Ovary (tissue), 3 donors: ENCODE data around the gene SORCS2.

Experiments
- EP300 ChIP-seq: sonication (generic); formaldehyde crosslinking; IDR thresholded peaks from one replicate; pipeline ENCODE4 v1.6.1; 2017; ENCODE audit warnings: antibody characterized with exemption
- POLR2A ChIP-seq: fragments of 450-650 bp; IDR thresholded peaks from one replicate; pipeline ENCODE4 v1.6.1; 2017; ENCODE audit warnings: antibody characterized with exemption, mild to moderate bottlenecking, moderate library complexity
- TF ChIP-seq, protein P1 (sequence below), 3 donors: fragments of 450-650 bp in 2 of 3; fragments of 200-600 bp in 1 of 3; IDR thresholded peaks; one replicate each; pipeline versions ENCODE4 v1.5.1 to v1.8.0; 2016 to 2022; ENCODE audit warnings: antibody characterized with exemption in 3 of 3, mild to moderate bottlenecking in 1 of 3
- donor health status: DM: no; HTN: no; CAD: no.

DNA sequence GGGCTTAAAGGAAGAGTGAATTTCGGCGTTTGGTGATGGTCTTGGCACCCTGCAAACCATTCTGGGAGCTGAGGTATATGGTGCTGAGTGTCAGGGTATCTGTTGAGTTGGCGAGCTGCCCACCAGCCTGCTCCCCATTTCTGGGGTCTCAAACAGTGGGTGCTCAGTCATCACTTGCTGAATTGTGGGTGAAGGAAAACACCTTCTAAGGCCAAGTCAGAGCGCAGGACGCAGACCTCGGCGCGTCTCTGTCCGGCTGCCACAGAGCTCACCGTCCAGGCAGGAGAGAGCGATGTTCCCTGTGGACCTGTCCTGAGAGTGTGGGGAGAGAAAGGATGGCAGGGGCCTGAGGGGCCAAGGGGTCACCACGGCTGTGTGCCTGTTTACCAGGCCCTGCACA is 111.2 kb downstream of the SORCS2 start:
- TF ChIP-seq, protein P1, sequence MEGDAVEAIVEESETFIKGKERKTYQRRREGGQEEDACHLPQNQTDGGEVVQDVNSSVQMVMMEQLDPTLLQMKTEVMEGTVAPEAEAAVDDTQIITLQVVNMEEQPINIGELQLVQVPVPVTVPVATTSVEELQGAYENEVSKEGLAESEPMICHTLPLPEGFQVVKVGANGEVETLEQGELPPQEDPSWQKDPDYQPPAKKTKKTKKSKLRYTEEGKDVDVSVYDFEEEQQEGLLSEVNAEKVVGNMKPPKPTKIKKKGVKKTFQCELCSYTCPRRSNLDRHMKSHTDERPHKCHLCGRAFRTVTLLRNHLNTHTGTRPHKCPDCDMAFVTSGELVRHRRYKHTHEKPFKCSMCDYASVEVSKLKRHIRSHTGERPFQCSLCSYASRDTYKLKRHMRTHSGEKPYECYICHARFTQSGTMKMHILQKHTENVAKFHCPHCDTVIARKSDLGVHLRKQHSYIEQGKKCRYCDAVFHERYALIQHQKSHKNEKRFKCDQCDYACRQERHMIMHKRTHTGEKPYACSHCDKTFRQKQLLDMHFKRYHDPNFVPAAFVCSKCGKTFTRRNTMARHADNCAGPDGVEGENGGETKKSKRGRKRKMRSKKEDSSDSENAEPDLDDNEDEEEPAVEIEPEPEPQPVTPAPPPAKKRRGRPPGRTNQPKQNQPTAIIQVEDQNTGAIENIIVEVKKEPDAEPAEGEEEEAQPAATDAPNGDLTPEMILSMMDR (IDR thresholded peaks at IDR 0.05), result no peak
- TF ChIP-seq POLR2A (no peak), EP300 (no peak)
